GM21619 (cell line): ENCODE measurements around the gene NCMAP.

Experiments
- ATAC-seq: cut with Tn5 transposase; IDR thresholded peaks from one replicate; pipeline ENCODE4 v1.9.1; 2021; ENCODE audit not compliant: unreplicated experiment

NCMAP gene

DNA sequence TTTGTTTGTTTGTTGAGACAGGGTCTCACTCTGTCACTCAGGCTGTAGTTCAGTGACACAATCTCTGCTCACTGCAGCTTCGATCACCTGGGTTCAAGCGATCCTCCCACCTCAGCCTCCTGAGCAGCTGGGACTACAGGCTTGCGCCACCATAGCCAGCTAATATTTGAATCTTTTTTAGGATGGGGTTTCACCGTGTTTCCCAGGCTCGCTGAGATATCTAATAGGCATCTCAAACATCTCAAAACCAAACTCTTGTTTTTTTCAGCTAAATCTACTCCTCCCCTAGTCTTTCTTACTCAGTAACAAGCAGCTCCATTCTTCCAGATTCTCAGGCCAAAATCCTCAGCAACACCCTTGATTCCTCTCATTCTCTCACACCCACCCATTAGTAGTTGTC, 65.2 kb downstream of the NCMAP start:
- no peak for ATAC-seq

DNA sequence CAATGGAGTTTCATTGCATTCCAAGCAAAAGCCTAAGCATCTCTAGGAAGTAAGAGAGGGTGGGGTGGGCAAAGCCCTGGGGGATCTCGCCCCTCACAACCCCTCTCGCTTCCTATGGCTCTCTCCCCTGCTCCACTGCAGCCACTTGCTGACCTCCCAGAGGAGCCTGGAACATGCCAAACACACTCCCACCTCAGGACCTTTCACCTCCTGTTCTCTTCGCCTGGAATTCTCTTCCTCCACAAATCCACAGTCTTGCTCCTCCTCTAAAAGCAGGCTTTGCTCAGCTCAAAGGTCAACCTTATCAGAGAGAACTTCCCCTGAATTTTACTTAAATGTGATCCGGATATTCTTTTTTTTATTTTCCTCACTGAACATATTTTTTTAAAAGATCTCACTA, 66.3 kb downstream of the NCMAP start:
- ATAC-seq = no peak

DNA sequence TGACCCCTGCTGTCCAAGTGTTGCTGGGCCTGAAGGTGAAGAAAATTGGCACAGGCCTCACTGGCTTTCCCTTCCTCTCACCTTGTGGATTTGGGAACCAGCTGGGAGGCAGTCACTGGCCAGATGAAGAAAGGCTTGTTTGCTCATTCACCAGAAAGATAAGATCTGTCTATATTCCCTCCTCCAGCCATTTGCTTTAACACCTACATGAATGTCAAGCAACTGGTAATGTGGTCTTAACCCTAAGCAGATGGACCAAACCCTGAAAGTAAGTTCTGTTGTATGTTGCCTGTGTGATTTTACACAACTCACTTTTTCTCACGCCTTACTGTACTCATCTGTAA, 76.9 kb downstream of the NCMAP start:
- no peak for ATAC-seq

GRCh38 chr1:24635195-24635843, 79.4 kb downstream of the NCMAP start:
- ATAC-seq = no peak

DNA sequence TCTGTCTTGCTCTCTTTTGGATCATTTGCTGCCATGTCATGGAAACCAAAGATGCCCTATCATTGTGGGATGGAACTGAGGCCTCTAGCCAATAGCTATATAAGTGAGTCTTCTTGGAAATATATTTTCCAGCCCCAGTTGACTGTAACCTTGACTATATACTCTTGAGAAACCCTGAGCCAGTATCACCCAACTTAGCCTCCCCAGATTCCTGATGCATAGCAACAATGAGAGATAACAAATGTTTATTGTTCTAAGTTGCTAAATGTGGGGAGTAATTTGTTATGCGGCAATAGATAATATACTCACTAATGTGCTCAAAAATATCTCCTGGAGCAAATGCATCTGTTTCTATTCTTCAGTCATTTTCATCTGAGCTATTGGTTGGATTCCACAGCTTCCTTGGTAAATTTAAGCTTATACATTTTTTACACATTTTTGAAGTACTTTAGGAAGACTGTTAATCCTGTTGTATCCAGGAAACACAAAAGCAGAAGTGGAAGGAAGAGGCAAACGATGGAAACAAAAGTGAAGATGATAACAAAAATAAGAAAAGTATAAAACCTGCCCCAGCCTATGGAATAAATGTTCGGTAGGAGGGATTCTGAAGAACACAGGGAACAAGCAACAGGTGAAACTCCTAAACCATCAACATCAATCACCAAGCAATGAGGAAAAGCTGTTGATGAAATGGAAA, 80.9 kb downstream of the NCMAP start:
- no peak for ATAC-seq

DNA sequence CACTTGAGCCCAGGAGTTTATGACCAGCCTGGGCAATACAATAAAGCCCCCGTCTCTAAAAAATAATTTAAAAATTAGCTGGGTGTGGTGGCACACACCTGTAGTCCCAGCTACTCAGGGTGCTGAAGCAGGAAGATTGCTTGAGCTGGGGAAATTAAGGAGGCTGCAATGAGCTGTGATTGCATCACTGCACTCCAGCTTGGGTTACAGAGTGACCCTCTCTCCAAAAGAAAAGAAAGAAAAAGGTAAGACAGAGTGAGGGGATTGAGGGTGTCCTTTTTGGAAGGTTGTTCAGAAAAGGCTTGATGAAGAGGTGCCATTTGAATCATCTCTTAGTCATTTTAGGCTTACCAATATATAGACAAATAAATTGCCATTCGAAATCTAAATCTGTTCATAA, 83.2 kb downstream of the NCMAP start:
- no peak for ATAC-seq

DNA sequence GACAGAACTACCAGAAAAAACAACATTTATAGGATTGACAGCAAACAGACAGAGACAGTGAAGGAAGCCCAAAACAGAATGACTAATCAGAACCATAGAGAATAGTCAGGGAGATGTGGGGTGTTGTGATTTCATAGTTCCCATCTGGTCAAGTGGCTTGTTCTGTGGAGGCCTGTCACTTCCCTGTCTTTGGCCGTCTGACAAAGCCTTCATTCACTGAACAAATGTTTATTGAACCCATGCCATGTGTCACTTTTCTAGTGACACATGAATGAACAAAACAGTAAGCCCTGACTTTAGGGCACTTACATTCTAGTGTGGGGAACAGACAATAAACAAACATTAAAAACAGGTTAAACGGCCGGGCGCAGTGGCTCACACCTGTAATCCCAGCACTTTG, 84.0 kb downstream of the NCMAP start:
- ATAC-seq = no peak

GRCh38 chr1:24640288-24640687, 84.4 kb downstream of the NCMAP start:
- ATAC-seq = no peak

GRCh38 chr1:24641646-24642151, 85.8 kb downstream of the NCMAP start:
- ATAC-seq = no peak

GRCh38 chr1:24642481-24643362, 86.8 kb downstream of the NCMAP start, which contains the start of gene SRRM1:
Gene SRRM1 (plus strand): TSS chr1:24643302. CDS start chr1:24643327, 25 bp downstream.
- ATAC-seq = peak; percentile 79

- peak; percentile 21 for ATAC-seq
Measured at GRCh38 chr1:24643363-24644099, 87.6 kb downstream of the NCMAP start.

DNA sequence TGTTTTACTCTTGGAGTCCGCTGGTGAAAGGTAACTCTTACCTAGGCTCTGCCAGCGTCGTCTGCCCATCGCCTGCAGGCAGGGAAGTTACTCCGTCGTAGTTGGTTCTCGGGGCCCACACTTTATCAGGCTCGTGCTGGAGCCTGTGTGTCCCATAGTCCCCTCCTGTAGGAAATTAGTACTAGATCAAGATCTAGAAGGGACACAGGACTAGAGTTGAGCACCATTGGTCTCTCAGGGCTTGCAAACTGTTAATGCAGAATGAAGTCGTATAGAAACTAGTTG, 88.2 kb downstream of the NCMAP start:
- ATAC-seq = no peak

DNA sequence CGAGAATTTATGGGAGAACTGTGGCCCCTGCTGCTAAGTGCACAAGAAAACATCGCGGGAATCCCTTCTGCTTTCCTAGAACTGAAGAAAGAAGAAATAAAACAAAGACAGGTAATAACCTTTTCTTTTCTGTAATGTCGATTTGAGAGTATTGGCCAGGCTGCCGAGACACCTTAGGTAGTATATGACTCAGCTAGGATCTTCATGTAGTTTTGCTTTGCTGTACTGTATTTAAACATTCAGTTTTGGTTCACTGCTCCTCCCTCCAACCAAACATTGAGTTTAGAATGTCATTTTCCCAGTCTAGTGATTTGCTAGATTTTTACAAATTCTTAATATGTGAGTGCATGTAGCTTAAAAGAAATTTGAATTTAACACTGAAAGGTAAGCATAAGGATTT, 93.0 kb downstream of the NCMAP start:
- no peak for ATAC-seq

- ATAC-seq = no peak
Measured at GRCh38 chr1:24652382-24652781, 96.5 kb downstream of the NCMAP start.

DNA sequence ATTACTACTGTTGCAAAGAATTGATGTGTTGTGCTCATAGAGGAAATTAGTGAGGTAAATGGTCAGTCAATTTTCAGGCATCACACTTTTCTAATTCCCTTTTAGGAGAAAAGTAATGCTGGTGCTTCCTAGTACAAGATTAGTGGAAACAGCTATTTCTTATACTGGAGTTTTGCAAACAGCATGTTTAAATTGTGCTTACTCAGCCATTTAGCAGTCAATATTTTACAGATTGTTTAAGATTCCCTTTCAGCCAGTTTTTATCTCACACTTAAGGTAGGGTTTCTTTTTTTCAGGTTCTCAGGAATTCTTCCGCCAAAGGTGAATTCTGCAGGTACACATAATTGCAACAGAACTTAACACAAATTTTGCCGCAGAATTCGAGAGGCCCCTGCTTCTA, 98.1 kb downstream of the NCMAP start:
- ATAC-seq = no peak

DNA sequence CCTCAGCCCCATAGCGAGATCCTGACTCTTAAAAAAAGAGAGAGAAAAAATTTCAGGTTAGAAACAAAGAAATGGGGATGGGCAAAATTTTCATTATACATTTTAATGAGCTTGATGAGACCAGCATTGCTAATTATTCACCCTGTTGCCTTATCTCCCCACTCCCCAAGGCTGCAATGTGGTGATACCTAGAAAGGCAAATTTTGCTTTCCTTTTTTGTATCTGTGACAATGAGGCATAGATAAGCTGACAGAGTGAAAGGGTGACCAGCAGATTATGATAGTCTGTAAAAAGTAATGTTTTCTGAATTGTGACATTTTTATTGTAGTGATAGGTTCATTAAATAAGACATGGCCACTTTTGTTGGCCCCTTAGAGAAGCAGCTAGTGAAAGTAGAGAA, 100.2 kb downstream of the NCMAP start:
- no peak for ATAC-seq

DNA sequence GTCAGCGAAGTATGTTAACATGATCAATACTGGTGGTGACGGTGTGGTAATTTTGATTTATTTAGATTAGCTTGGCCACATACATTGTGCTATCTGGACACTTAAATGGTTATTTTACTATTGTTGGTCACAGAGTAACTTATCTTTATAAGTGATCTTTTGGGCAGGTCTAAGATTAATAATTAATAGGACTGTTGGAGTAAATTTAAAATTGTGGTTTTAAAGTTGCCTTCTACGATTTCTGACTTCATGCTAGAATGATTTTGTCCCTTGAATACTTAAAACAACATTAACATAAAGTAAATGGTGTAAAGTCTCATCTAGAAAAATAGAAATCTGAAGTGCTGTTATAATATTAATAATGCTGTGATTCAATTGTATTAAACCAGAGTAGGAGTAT, 101.9 kb downstream of the NCMAP start:
- no peak for ATAC-seq
